Loucy (cell line): Measurements from ENCODE around the gene DSCAML1.

Experiments
- H2AFZ ChIP-seq: fragments of 200-600 bp; sonication (generic); 2 replicates; pipeline ENCODE4 v1.6.0; 2016; ENCODE audit warnings: antibody characterized with exemption, mild to moderate bottlenecking, low read length, moderate library complexity
- H3F3A ChIP-seq: fragments of 200-600 bp; 2 replicates; pipeline ENCODE4 v1.6.0; 2016; ENCODE audit warnings: antibody characterized with exemption, low read depth, mild to moderate bottlenecking
- H3K27me3 ChIP-seq: fragments of 200-600 bp; sonication (generic); 2 replicates; pipeline ENCODE4 v1.6.1; 2014; ENCODE audit warnings: low read length, mild to moderate bottlenecking; ENCODE audit not compliant: insufficient read depth, poor library complexity, severe bottlenecking
- H3K36me3 ChIP-seq: fragments of 200-600 bp; sonication (generic); 2 replicates; pipeline ENCODE4 v1.6.1; 2016; ENCODE audit warnings: low read length; ENCODE audit not compliant: insufficient read depth
- H3K4me1 ChIP-seq: fragments of 200-600 bp; sonication (generic); 2 replicates; pipeline ENCODE4 v1.5.1; 2014; ENCODE audit warnings: low read length, mild to moderate bottlenecking; ENCODE audit not compliant: insufficient read depth, poor library complexity, severe bottlenecking
- H3K4me2 ChIP-seq: fragments of 200-600 bp; sonication (generic); 2 replicates; pipeline ENCODE4 v1.6.0; 2014; ENCODE audit warnings: antibody characterized with exemption, low read length, low read depth, mild to moderate bottlenecking; ENCODE audit not compliant: poor library complexity, severe bottlenecking
- H3K4me3 ChIP-seq: fragments of 200-600 bp; sonication (generic); 2 replicates; pipeline ENCODE4 v1.5.1; 2014; ENCODE audit warnings: low read length, mild to moderate bottlenecking, mixed read lengths; ENCODE audit not compliant: poor library complexity, severe bottlenecking
- H3K79me2 ChIP-seq: fragments of 200-600 bp; sonication (generic); 2 replicates; pipeline ENCODE4 v1.6.1; 2014; ENCODE audit warnings: low read length; ENCODE audit not compliant: insufficient read depth
- H3K9ac ChIP-seq: fragments of 200-600 bp; sonication (generic); 2 replicates; pipeline ENCODE4 v1.6.0; 2014; ENCODE audit warnings: mild to moderate bottlenecking, low read depth, low read length, moderate library complexity; ENCODE audit not compliant: poor library complexity, severe bottlenecking
- H3K9me2 ChIP-seq: fragments of 200-600 bp; sonication (generic); replicated peaks from 2 replicates; pipeline ENCODE4 v1.6.1; 2016; ENCODE audit warnings: low read depth, low read length, mixed read lengths
- H3K9me3 ChIP-seq: fragments of 200-600 bp; sonication (generic); 2 replicates; pipeline ENCODE4 v1.6.1; 2014; ENCODE audit warnings: mild to moderate bottlenecking, antibody characterized with exemption, low read length, low read depth; ENCODE audit not compliant: insufficient read depth
- H4K20me1 ChIP-seq: fragments of 200-600 bp; sonication (generic); 2 replicates; pipeline ENCODE4 v1.6.0; 2014; ENCODE audit warnings: antibody characterized with exemption, low read length, mild to moderate bottlenecking; ENCODE audit not compliant: insufficient read depth, poor library complexity, severe bottlenecking
- CTCF ChIP-seq: fragments of 200-600 bp; sonication (generic); conservative IDR thresholded peaks from 2 replicates; pipeline ENCODE4 v1.5.1; 2014; ENCODE audit warnings: mild to moderate bottlenecking, antibody characterized with exemption, low read length
- EZH2phosphoT487 ChIP-seq: fragments of 200-600 bp; IDR thresholded peaks from 2 replicates; pipeline ENCODE4 v1.6.1; 2018; ENCODE audit warnings: antibody characterized with exemption, mild to moderate bottlenecking, moderate library complexity, borderline replicate concordance

DSCAML1 gene

GRCh38 chr11:117412176-117412575, 384.8 kb downstream of the DSCAML1 start:
- H3K9me2 ChIP-seq = no peaks in the 10 kb centered on the region
- H4K20me1 ChIP-seq = no peaks in the 10 kb centered on the region
- H3K4me2 ChIP-seq = no peak overlapping the region
- no peaks in the 10 kb centered on the region for H3K4me1 ChIP-seq
- no peaks in the 10 kb centered on the region for H3K36me3 ChIP-seq
- H3K9me3 ChIP-seq = no peaks in the 10 kb centered on the region
- no peaks in the 10 kb centered on the region for H3K27me3 ChIP-seq
- H3K9ac ChIP-seq = no peak overlapping the region
- H3K4me3 ChIP-seq = no peak overlapping the region
- H2AFZ ChIP-seq = no peak overlapping the region
- H3F3A ChIP-seq = no peaks in the 10 kb centered on the region
- TF ChIP-seq CTCF (no peak), EZH2phosphoT487 (no peak)
- no peaks in the 10 kb centered on the region for H3K79me2 ChIP-seq

DNA sequence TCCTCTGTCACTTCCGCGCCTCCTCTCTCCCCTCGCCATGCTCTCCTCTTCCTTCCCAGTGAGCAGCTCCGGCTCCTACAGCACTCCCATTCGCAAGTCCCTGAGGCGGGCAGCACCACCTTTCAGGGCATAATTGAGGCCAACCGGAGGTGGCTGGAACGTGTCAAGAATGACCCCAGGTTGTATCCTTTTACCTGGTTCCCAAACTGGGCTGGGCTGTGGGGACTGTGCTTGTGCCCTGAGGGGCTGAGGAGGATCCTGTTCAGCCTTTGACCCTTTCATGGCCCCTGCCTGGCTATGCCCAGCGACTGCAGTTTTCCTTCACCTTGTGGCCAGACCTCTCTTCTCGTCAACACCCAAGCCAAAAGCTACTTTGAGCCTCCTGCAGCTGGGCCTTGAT, 385.3 kb downstream of the DSCAML1 start:
- Histone ChIP-seq H3K27me3 (no peaks in the 10 kb centered on the region), H3K36me3 (no peaks in the 10 kb centered on the region), H3K79me2 (no peaks in the 10 kb centered on the region), H3K4me1 (no peaks in the 10 kb centered on the region), H2AFZ (no peak overlapping the region), H3F3A (no peaks in the 10 kb centered on the region), H3K9ac (no peak overlapping the region), H3K4me2 (no peak overlapping the region), H4K20me1 (no peaks in the 10 kb centered on the region), H3K9me2 (no peaks in the 10 kb centered on the region), H3K9me3 (no peaks in the 10 kb centered on the region), H3K4me3 (no peak overlapping the region)
- TF ChIP-seq CTCF (no peak), EZH2phosphoT487 (no peak)

- no peak overlapping the region for H3K4me3 ChIP-seq
- H3K9me2 ChIP-seq = no peaks in the 10 kb centered on the region
- H3K9me3 ChIP-seq = peaks cover 4% of the 10 kb centered on the region; the same call in 1 of the 2 replicates
- no peaks in the 10 kb centered on the region for H3K4me1 ChIP-seq
- TF ChIP-seq EZH2phosphoT487 (no peak), CTCF (no peak)
- no peaks in the 10 kb centered on the region for H3K27me3 ChIP-seq
- H3K36me3 ChIP-seq = no peaks in the 10 kb centered on the region
- H2AFZ ChIP-seq = no peak overlapping the region
- no peaks in the 10 kb centered on the region for H3K79me2 ChIP-seq
- H3K4me2 ChIP-seq = no peak overlapping the region
- H4K20me1 ChIP-seq = no peaks in the 10 kb centered on the region
- no peak overlapping the region for H3K9ac ChIP-seq
- no peaks in the 10 kb centered on the region for H3F3A ChIP-seq
Observed at GRCh38 chr11:117410861-117411710, 385.9 kb downstream of the DSCAML1 start.
